K562 (cell line): ENCODE data around the gene LLGL2. TPM values are rescaled to one million over a fixed set of nuclear protein-coding genes. Genes with fewer than 3 reads are reported as not detected.

ENCODE experiments used
- ATAC-seq: fragments of 200-7000 bp; cut with Tn5 transposase; 3 replicates; pipeline ENCODE4 v1.9.1; 2020; ENCODE audit warnings: moderate library complexity
- BruUV-seq: library from RNA; stranded (reverse); fragments of 400-500 nt; replicated peaks from 2 replicates; lab custom pipeline; 2021; lab: Mats Ljungman, UMichigan
- CTCF ChIA-PET: fragments of 300-600 bp; formaldehyde crosslinking; extraction: SDS; loops from one replicate; lab custom pipeline; 2021; ENCODE audit warnings: low intra/inter-chr PET ratio; lab: Yijun Ruan, JAX
- POLR2A ChIA-PET: fragments of 300-600, 350-650 bp; sonication (Branson Sonifier 250); formaldehyde crosslinking; extraction: SDS; loops from one replicate; lab custom pipeline; 2021; ENCODE audit warnings: antibody characterized with exemption, inconsistent platforms; lab: Yijun Ruan, JAX
- DNase-seq, 4 experiments: peaks; one replicate each; pipeline versions ENCODE4 v3.0.0 to v3.0.0-alpha.2; 2011 to 2018; ENCODE audit warnings: low spot score in 3 of 4, mixed read lengths in 3 of 4; ENCODE audit errors: extremely low read depth in 1 of 4
- FAIRE-seq: peaks from 2 replicates; lab custom pipeline; 2011; peaks lifted over from hg19 to GRCh38; lab: Jason Lieb, UNC
- H2AFZ ChIP-seq: 2 replicates; pipeline ENCODE4 v1.6.0; 2011; ENCODE audit warnings: low read depth, low read length, control low read depth, inconsistent platforms
- H3K27ac ChIP-seq: fragments of 200-600 bp; 3 replicates; pipeline ENCODE4 v1.8.0; 2011; ENCODE audit warnings: low read depth, mild to moderate bottlenecking, control low read depth, inconsistent platforms, low read length, moderate library complexity, mixed read lengths; ENCODE audit errors: extremely low read depth
- H3K27me3 ChIP-seq, 2 experiments: fragments of 300-600 bp in 1 of 2; 2 replicates in 1 of 2; 3 replicates in 1 of 2; pipeline versions ENCODE4 v1.6.0 to v1.8.0; 2011; ENCODE audit warnings: inconsistent platforms in 2 of 2, low read length in 2 of 2, mild to moderate bottlenecking in 1 of 2, mixed read lengths in 1 of 2, moderate library complexity in 1 of 2; ENCODE audit not compliant: control insufficient read depth in 2 of 2, insufficient read depth in 2 of 2
- H3K36me3 ChIP-seq: fragments of 300-600 bp; 3 replicates; pipeline ENCODE4 v1.8.0; 2011; ENCODE audit warnings: mild to moderate bottlenecking, low read length, inconsistent platforms; ENCODE audit not compliant: control insufficient read depth, insufficient read depth
- H3K4me1 ChIP-seq, 2 experiments: fragments of 200-600 bp in 1 of 2; replicated peaks in 1 of 2; 2 replicates in 1 of 2; 3 replicates in 1 of 2; pipeline versions ENCODE4 v1.5.1 to v1.8.0; 2011; ENCODE audit warnings: inconsistent platforms in 2 of 2, low read length in 2 of 2, mild to moderate bottlenecking in 1 of 2, mixed read lengths in 1 of 2, moderate library complexity in 1 of 2; ENCODE audit not compliant: control insufficient read depth in 2 of 2, insufficient read depth in 2 of 2
- H3K4me2 ChIP-seq: 2 replicates; pipeline ENCODE4 v1.6.1; 2011; ENCODE audit warnings: low read length, control low read depth, inconsistent platforms, mixed read lengths; ENCODE audit not compliant: insufficient read depth
- H3K4me3 ChIP-seq: fragments of 200-600 bp; sonication (generic), shearing (Covaris generic); 2 replicates; pipeline ENCODE4 v1.5.1; 2016; ENCODE audit warnings: control low read depth, inconsistent platforms
- H3K79me2 ChIP-seq: fragments of 200-600 bp; 3 replicates; pipeline ENCODE4 v1.8.0; 2011; ENCODE audit warnings: low read length, inconsistent platforms; ENCODE audit not compliant: control insufficient read depth, insufficient read depth
- H3K9ac ChIP-seq, 2 experiments: 2 replicates each; pipeline versions ENCODE4 v1.6.0 to v1.6.1; 2011; ENCODE audit warnings: low read depth in 2 of 2, low read length in 2 of 2, control low read depth in 1 of 2, inconsistent platforms in 1 of 2, mild to moderate bottlenecking in 1 of 2, mixed read lengths in 1 of 2; ENCODE audit not compliant: insufficient read depth in 1 of 2
- H3K9me1 ChIP-seq: one replicate; pipeline ENCODE4 v1.6.0; 2011; ENCODE audit warnings: inconsistent platforms, mild to moderate bottlenecking, low read length, moderate library complexity; ENCODE audit not compliant: control insufficient read depth, insufficient read depth
- H3K9me3 ChIP-seq: replicated peaks from 2 replicates; pipeline ENCODE4 v1.5.1; 2011; ENCODE audit warnings: low read depth, low read length, inconsistent platforms; ENCODE audit not compliant: control insufficient read depth, insufficient read depth
- H4K20me1 ChIP-seq: replicated peaks from 2 replicates; pipeline ENCODE4 v1.6.1; 2011; ENCODE audit warnings: low read length, inconsistent platforms, mixed read lengths; ENCODE audit not compliant: control insufficient read depth, insufficient read depth
- ATF7 ChIP-seq: fragments of 450-650 bp; IDR thresholded peaks from 2 replicates; pipeline ENCODE4 v1.7.1; 2014; ENCODE audit warnings: mild to moderate bottlenecking, moderate library complexity
- BRCA1 ChIP-seq, 2 experiments: fragments of 450-650 bp in 1 of 2; sonication (generic) in 1 of 2; formaldehyde crosslinking in 1 of 2; IDR thresholded peaks; 2 replicates each; pipeline versions ENCODE4 v1.5.0 to v1.6.1; 2017 to 2020; ENCODE audit warnings: mild to moderate bottlenecking in 1 of 2, missing genetic modification reagents in 1 of 2
- SPI1 ChIP-seq: IDR thresholded peaks from 2 replicates; pipeline ENCODE4 v1.6.1; 2011; ENCODE audit warnings: low read depth, low read length, control low read depth, borderline replicate concordance
- ZBTB11 ChIP-seq, 3 experiments: fragments of 200-800 bp in 1 of 3; fragments of 250-450 bp in 1 of 3; fragments of 450-650 bp in 1 of 3; sonication (Bioruptor Pico) in 1 of 3; sonication (Bioruptor generic) in 1 of 3; formaldehyde crosslinking in 1 of 3; IDR thresholded peaks; 2 replicates each; pipeline versions ENCODE4 v1.6.1 to v1.8.0; 2016 to 2022; ENCODE audit warnings: mild to moderate bottlenecking in 2 of 3, missing genetic modification characterization in 2 of 3, missing compliant biosample characterization in 1 of 3, moderate library complexity in 1 of 3
- ZNF184 ChIP-seq: sonication (generic); formaldehyde crosslinking; IDR thresholded peaks from 2 replicates; pipeline ENCODE4 v1.5.0; 2020; ENCODE audit warnings: missing genetic modification reagents
- ZNF77 ChIP-seq: fragments of 250-450 bp; sonication (Bioruptor Pico); IDR thresholded peaks from 2 replicates; pipeline ENCODE4 v1.5.0; 2020
- WGBS: fragments of 100-300 bp; shearing (Covaris generic); methylation state at CpG from one replicate; pipeline ENCODE4 v1.1.6; 2016; ENCODE audit warnings: low coverage, mixed read lengths; ENCODE audit not compliant: insufficient coverage; ENCODE audit errors: missing lambda C conversion rate; 5-methylcytosine and 5-hydroxymethylcytosine counted together
- in situ Hi-C: fragments of 300-500 bp; cut with MboI; formaldehyde crosslinking; loops from 4 replicates; pipeline ENCODE4 v1.15.0; 2018; ENCODE audit warnings: inconsistent platforms, mixed read lengths
- intact Hi-C: fragments of 100-400 bp; cut with micrococcal nuclease; formaldehyde crosslinking; loops from 2 replicates; pipeline ENCODE4 v1.14.2; 2022
- polyA plus RNA-seq, 8 experiments: library from polyadenylated mRNA; depleted of rRNA in 4 of 8; stranded (reverse) in 5 of 8; unstranded in 3 of 8; fragments of >200 nt; fragmentation: Nextera tagmentation in 2 of 8; fragmentation: Illumina TruSeq in 1 of 8; extraction: Ambion mirVana in 2 of 8; extraction: Trizol in 1 of 8; gene quantifications; 2 replicates each; pipeline versions ENCODE4 v1.2.1 to v1.2.3, GENCODE V29; 2011 to 2014; ENCODE audit warnings: inconsistent platforms in 1 of 8, missing spikeins in 1 of 8
- total RNA-seq, 7 experiments: library from RNA; depleted of rRNA in 6 of 7; stranded (reverse); fragments of >200 nt in 6 of 7; fragmentation: Illumina TruSeq in 2 of 7; extraction: Trizol in 2 of 7; gene quantifications; 2 replicates each; pipeline versions ENCODE4 v1.2.1 to v1.2.3, GENCODE V29; 2011 to 2021; ENCODE audit warnings: low replicate concordance in 1 of 7
- TF ChIP-seq, protein P1 (sequence below): sonication (generic); formaldehyde crosslinking; IDR thresholded peaks from 2 replicates; pipeline ENCODE4 v1.8.0; 2022; ENCODE audit warnings: mild to moderate bottlenecking, missing genetic modification reagents
- TF ChIP-seq, protein P2 (sequence below): sonication (generic); formaldehyde crosslinking; IDR thresholded peaks from 2 replicates; pipeline ENCODE4 v1.9.0; 2022; ENCODE audit warnings: mild to moderate bottlenecking, missing genetic modification reagents

The LLGL2 gene
- total and polyA plus RNA-seq, 9 of the 15 experiments (the other 6 are each of a cell fraction or from before 2014, with no cell fraction given), result 0.32 to 24.4 (median 10.2) TPM

DNA sequence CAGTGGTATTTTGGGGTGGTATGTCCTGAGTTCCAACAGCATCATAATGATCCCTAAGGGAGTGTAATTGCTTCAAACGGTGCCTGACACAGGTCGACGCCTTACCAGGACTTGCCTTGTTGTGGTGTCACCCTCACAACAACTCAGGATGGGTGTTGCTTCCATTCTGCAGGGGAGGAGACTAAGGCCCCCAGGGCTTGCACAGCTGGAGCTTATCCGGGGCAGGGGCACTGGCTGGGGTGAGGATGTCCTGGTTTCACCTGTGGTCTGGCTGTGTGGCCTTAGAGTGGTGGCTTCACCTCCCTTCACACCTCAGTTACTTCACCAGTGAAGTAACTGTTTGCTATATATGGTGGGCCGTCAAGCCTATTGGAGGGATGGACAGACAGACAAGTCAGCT, 23.3 kb downstream of the LLGL2 start (continued):
- TF ChIP-seq, protein P1, sequence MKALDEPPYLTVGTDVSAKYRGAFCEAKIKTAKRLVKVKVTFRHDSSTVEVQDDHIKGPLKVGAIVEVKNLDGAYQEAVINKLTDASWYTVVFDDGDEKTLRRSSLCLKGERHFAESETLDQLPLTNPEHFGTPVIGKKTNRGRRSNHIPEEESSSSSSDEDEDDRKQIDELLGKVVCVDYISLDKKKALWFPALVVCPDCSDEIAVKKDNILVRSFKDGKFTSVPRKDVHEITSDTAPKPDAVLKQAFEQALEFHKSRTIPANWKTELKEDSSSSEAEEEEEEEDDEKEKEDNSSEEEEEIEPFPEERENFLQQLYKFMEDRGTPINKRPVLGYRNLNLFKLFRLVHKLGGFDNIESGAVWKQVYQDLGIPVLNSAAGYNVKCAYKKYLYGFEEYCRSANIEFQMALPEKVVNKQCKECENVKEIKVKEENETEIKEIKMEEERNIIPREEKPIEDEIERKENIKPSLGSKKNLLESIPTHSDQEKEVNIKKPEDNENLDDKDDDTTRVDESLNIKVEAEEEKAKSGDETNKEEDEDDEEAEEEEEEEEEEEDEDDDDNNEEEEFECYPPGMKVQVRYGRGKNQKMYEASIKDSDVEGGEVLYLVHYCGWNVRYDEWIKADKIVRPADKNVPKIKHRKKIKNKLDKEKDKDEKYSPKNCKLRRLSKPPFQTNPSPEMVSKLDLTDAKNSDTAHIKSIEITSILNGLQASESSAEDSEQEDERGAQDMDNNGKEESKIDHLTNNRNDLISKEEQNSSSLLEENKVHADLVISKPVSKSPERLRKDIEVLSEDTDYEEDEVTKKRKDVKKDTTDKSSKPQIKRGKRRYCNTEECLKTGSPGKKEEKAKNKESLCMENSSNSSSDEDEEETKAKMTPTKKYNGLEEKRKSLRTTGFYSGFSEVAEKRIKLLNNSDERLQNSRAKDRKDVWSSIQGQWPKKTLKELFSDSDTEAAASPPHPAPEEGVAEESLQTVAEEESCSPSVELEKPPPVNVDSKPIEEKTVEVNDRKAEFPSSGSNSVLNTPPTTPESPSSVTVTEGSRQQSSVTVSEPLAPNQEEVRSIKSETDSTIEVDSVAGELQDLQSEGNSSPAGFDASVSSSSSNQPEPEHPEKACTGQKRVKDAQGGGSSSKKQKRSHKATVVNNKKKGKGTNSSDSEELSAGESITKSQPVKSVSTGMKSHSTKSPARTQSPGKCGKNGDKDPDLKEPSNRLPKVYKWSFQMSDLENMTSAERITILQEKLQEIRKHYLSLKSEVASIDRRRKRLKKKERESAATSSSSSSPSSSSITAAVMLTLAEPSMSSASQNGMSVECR (CRISPR knock-in tag), result no peak
- TF ChIP-seq, protein P2, sequence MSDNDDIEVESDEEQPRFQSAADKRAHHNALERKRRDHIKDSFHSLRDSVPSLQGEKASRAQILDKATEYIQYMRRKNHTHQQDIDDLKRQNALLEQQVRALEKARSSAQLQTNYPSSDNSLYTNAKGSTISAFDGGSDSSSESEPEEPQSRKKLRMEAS (CRISPR knock-in tag), result no peak
- TF ChIP-seq ATF7, result no peak
- TF ChIP-seq, all 486 proteins: peak for 0

GRCh38 chr17:75549246-75550138, 24.0 kb downstream of the LLGL2 start:
- intact Hi-C loops (no loop called here), in situ Hi-C loops (no loop called here)
- 46% methylated on average over 15 of the region's 22 CpGs for whole genome bisulfite sequencing
- peak in 1 of 4 experiments; percentile 33 for DNase-seq
- H4K20me1 ChIP-seq, result no peaks in the 10 kb centered on the region
- no peaks in the 10 kb centered on the region for H3K9me1 ChIP-seq
- no peaks in the 10 kb centered on the region for H3K36me3 ChIP-seq
- H3K9me3 ChIP-seq, result no peaks in the 10 kb centered on the region
- H3K9ac ChIP-seq, result peak overlapping the region in 1 of 2 experiments; percentile 63; a peak in 2 of 4 replicates
- no peak for FAIRE-seq
- ATAC-seq, result peak; percentile 47
- no peak overlapping the region for H2AFZ ChIP-seq
- H3K27me3 ChIP-seq, result no peaks in the 10 kb centered on the region
- no peak overlapping the region for H3K27ac ChIP-seq
- H3K79me2 ChIP-seq, result no peaks in the 10 kb centered on the region
- no peak overlapping the region for H3K4me2 ChIP-seq
- TF ChIP-seq ZNF77 (CRISPR knock-in tag), result no peak
- TF ChIP-seq BRCA1 (IDR thresholded peaks at IDR 0.05), result no peak
- TF ChIP-seq BRCA1 (CRISPR knock-in tag; IDR thresholded peaks at IDR 0.05), result no peak
- TF ChIP-seq ZNF184 (CRISPR knock-in tag), result no peak
- 0 out of 2 replicates have a peak, but pooled peaks have one; percentile 8 for TF ChIP-seq SPI1
- TF ChIP-seq ZBTB11 (CRISPR knock-in tag; IDR thresholded peaks at IDR 0.05), result peak in 1 of 3 experiments; percentile 40; a peak in 1 of 6 replicates
- H3K4me1 ChIP-seq, result peaks cover 0 to 26% of the 10 kb centered on the region in 2 experiments; a peak in 4 of 5 replicates
- ChIA-PET CTCF (no interaction called here), POLR2A (no interaction called here)
- BruUV-seq, result no TSS peak
- no peak overlapping the region for H3K4me3 ChIP-seq
